Measurements from ENCODE around the gene ANXA2R.
A peak's percentile ranks its signal among the peaks of the same experiment; 100 is the strongest.
"Not testable (repeated sequence)": the region's sequence is repeated elsewhere in the genome, so short reads cannot be mapped to it uniquely, and the experiment has no call there.

Gene ANXA2R

GRCh38 chr5:43033841-43034590 is 6.1 kb downstream of the ANXA2R start:
- DNase-seq, result no peak

DNA sequence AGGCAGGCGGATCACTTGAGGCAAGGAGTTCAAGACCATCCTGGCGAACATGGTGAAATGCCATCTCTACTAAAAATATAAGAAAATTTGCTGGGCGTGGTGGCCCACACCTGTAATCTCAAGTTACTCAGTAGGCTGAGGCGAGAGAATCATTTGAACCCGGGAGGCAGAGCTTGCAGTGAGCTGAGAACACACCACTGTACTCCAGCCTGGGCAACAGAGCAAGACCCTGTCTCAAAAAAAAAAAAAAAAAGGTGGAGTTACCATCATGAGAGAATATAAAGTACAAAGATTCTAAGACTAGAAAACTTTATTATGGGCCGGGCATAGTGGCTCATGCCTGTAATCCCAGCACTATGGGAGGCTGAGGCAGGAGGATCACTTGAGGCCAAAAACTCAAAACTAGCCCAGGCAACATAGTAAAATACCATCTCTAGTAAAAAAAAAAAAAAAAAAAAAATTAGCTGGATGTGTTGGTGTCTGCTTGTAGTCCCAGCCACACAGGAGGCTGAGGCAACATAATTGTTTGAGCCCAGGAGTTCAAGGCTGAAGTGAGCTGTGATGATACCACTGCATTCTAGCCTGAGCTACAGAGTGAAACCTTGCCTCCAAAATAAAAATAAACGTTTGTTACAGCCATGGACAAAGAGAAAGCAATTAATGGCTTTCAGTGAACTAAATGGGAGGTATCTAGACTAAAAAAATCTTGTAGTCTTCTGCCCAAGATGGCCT is 12.9 kb downstream of the ANXA2R start:
- DNase-seq, result no peak

GRCh38 chr5:43025184-43025950 is 14.8 kb downstream of the ANXA2R start:
- not testable (repeated sequence) for DNase-seq

GRCh38 chr5:43024217-43024616 is 15.9 kb downstream of the ANXA2R start:
- no peak for DNase-seq

DNA sequence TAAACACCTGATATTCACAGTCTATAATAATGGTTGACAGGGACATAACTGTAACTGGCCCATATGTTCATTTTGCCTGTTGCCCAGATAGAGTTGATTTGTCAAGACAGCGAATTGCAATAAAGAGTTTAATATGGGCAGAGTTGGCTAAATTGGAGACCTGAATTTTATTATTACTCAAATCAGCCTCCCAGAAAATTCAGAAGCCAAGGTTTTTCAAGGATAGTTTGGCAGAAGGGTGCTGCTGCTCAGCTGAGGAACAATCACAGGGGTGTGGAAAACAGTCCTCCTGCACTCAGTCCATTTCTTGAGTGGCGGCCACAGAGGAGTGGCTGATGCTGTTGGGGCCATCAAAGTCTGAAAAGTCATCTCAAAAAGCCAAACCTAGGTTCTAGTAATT is 19.0 kb downstream of the ANXA2R start:
- DNase-seq, result no peak

DNA sequence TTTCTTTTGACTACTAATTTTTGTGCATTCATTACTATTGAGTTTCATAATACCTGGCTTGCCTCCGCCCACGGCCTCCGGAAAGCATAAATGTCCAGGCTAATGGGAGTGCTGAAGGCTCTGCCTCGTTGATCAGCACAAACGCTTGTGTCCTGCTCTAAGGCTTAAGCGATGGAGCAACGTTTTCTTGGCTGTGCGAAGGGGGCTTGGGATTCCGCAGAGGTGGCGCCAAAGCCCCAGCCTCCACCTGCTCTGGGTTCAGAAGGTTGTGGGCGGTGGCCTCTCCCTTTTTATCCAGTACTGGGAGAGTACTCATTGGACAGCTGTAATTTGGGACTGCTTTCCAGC is 19.7 kb downstream of the ANXA2R start:
- no peak for DNase-seq

DNA sequence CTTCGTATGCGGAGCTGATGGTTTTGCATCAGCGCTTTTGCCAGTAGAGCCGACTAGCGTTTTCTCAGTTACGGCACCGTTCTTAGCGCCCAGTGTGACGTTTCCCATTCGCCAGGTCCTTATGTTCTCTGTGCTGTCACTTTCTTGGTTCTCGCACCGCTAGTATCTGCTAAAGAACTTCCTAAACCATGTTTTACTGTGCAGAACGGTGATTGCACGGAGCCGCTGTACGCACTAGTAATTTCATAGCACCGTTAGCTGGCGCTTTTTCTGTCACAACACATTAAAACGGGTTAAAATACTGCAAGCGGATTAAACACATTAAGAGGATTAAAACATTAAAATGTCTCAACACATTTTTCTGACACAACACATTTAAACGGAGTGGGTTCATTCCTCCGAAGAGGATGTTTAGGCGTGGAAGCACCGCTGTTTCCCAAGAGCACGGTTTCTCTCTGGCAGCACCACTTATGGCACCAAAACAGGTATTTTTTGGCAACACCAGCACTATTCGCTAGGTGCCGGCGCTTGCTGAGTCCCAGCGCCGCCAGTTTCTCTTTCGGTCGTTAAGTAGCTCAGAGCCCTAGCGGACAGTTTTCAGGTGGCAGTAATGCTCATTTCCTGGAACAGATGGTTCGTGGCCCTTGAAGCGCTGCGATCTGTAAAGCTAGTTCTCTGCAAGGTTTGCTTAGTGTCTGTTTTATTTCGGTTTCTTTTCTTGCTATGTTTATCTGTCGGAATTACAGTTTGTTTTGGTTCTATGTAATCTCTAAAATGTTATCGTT is 20.3 kb downstream of the ANXA2R start:
- DNase-seq, result peak in 1 of 2 donors; percentile 21

GRCh38 chr5:43019291-43019613 is 20.9 kb downstream of the ANXA2R start:
- no peak for DNase-seq

DNA sequence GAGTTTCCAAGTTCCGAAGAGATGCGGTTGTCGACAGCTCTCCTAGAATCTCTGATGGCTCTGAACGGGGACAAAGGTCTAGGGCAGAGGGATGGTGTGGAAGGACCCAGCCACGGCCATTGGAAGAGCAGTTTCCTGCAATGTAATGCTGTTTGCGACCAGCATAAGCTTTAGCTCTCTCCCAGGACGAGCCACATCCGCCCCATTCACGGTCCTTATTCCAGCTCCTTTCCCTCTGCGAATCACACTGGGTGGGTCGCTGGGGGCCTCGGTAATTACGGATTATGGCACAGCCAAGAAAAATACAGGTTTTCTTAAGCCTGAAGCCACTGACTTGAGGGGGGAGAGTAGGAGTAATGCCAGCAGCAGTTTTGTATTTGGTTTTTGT is 22.7 kb downstream of the ANXA2R start:
- peak in 1 of 2 donors; percentile 50 for DNase-seq

GRCh38 chr5:43016217-43016779 is 23.8 kb downstream of the ANXA2R start:
- DNase-seq, result no peak

DNA sequence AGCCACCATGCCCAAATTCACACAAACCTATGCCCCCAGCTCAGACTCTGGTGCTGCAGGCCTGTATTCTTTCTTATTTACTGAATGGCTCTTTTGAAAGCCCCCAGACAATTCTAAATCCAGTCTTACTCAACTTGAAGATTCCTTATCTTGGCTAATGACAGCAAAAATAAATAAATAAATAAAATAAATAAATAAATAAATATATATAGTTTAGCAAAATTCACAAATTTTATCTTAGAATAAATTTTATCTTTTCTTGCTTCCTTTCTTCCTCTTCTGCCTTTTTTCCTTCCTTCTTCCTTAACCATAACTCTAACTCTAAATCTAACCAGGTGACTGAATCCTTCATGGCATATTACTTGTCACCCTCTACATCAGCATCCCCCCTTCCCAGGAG is 25.6 kb downstream of the ANXA2R start:
- no peak for DNase-seq

GRCh38 chr5:43010935-43011315 is 29.2 kb downstream of the ANXA2R start:
- no peak for DNase-seq

- DNase-seq, result peak; percentile 73 to 81
Observed at GRCh38 chr5:43008363-43009153, 31.6 kb downstream of the ANXA2R start.

DNA sequence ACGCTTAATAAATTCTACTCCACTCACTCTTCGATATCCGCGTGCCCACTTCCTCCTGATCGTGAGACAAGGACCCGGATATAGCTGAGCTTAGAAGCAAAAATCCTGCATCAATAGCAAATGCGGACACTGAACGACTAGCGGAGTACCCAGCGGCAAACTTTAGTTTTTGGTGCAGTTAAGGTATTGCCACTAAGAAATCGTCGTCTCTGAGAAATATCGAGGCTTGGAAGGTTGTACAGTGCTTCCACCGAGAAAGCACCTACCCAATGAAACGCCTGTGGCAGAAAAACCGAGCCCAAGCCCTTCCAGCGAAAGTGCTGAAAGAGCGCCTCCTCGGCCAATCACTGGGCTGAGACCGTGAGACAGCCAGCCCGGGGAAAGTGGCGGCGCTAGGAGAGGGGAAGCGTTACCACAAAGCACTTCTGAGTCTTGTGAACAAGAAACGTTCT is 32.2 kb downstream of the ANXA2R start:
- peak in 1 of 2 donors; percentile 59 for DNase-seq

DNA sequence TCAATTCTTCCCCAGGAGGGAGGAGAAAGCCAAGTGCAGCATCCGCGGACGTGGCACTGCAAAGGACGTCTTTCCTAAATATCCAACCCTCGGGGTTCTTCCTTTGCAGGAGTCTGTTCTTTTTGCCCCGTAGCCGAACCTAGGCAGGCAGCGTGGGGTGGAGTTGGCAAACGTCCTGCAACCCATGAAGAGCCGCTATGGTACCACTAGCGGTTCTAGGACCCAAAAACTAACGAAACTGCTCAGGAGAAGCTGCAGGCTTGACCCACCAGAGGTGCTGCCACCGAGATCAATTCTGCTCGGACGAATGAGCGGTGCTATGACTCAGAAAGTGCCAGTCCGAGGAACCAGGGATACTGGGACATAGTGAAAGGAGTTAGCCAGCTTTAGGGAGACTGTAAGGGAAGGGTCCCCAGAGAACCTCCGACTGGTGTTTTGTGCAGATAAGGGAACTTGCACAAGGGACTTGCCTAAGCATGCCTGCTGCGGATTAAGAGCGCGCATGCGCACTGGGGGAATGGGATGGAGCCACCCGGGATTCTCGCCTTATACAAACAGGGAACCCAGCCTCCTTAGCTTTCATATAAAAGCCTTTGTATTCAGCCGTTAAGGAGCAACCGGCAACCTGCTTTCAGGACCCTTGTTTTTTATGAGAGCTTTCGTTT is 32.7 kb downstream of the ANXA2R start:
- DNase-seq, result peak; percentile 69 to 84

GRCh38 chr5:43006424-43007202 is 33.5 kb downstream of the ANXA2R start:
- DNase-seq, result no peak

- DNase-seq, result no peak
Observed at GRCh38 chr5:43005031-43005430, 35.1 kb downstream of the ANXA2R start.

DNA sequence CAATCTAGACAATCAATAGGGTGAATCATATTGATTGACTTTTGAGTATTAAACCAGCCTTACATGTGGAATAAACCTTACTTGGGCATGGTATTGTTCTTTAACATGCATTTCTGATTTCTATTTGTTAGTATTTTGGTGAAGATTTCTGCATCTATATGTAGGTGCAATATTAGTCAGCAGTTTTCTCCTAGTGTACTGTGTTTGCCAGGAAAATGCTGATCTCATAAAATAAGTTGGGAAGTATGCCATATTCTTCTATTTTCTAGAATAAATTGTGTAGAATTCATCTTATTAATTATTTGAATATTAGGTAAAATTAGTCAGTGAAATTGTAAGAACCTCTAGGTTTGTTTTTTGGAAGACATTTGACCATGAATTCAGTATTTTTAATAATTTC is 38.4 kb downstream of the ANXA2R start:
- no peak for DNase-seq

GRCh38 chr5:43000914-43001313 is 39.2 kb downstream of the ANXA2R start:
- no peak for DNase-seq

DNA sequence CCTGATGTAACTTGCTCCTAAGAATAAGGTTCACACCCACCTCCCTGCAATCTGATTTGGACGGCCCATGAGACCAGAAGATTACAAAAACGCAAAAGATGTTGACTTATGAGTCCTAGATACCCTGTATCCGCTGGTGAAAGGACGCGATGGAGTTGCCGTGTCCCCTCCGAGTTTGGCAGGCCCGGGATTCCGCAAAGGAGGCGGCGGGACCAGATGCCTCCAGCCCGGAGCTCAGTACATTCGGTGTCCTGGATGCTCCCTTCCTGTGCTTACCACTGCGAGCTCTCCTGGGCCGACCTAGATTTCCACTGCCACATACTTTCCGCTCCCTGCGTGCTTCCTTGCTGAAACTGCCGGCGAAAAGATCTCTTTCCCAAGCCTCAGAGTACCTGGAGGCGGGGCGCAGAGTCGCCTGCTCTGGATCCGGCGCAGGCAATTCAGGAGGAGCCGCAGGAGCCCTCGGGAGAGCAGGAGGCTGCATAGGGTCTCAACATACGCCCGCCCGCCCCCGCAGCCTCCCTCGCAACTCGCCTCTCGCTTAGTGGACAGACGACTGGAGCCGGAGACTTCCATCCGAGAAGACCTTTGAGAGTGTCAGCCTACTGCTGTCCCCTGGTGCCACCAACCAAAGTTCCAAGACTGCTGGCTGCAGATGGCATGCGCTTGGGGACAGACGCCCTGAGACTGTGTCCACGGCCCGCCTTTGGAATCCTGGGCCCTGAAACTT is 39.8 kb downstream of the ANXA2R start:
- DNase-seq, result no peak

All from hippocampal formation (tissue), 2 donors.